Stimulated activated naive CD4-positive, alpha-beta T cell (primary cell): Measurements from ENCODE around the gene P2RX5.

Source experiments
- DNase-seq, 6 experiments: peaks; one replicate each; lab custom pipeline; 2025; lab: John Stamatoyannopoulos, UW

Gene P2RX5

DNA sequence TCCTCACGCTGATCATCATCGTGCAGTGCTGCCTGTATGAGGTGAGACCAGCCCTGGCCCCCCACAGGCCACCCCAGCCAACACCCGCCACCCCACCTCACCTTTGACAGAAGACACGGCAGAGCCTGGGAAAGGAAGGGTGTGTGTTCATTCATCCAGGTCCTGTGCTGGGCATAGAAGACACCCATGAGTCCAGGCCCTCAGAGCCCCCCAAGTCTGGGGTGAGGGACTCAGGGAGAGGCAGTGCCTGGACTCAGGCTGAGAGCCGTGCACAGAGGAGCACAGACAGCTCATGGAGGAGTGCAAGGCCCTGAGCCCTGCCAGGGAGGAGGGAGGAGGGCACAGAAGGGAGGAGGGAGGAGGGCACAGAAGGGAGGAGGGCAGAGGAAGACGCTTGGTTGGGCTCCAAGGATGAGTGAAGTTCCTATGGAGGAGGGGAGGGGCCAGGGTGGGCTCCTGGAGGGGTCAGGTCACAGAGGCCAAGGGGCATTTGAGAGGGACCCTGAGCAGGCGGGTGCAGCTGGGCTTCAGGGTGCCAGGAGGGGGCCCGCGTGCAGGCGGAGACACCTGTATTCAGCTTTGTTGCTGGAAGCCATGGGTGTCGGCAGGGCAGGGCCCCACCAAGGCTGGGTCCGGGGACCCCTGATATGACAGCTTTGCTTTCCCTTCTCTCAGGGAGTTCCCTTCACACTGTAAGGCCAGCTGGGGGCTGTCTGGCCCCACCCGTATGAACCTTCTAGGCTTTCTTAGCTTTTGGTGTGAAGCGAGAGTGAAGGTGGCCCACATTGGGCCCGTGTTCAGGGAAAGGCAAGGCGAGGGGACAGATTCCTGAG, 39.0 kb downstream of the P2RX5 start:
- DNase-seq, result no peak

DNA sequence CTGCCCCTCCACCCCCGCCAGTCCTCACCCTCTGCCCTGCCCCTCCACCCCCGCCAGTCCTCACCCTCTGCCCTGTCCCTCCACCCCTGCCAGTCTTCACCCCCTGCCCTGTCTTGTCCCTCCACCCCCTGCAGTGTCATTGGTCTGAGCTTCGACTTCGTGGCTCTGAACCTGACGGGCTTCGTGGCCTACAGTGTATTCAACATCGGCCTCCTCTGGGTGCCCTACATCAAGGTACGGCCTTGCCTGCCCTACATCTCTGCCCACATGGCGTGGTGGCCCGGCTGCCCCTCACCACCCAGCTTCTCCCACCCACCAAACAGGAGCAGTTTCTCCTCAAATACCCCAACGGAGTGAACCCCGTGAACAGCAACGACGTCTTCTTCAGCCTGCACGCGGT, 39.6 kb downstream of the P2RX5 start:
- DNase-seq, result no peak

DNA sequence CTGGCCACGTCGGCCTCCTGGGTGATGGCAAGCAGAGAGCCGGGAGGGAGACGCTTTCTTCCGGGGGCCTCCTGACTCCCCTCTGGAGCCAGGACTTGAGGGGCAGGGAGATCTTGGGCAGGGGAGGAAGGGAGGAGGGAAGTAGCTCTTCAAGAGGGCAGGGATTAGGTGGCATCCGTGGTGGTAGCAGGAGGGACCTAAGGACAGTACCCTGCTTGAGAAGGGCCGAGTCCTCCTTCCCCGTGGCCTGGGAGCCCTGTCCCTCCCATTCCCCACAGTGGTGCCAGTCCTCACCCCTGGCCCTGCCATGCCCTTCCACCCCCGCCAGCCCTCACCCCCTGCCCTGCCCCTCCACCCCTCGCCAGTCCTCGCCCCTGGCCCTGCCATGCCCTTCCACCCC, 40.2 kb downstream of the P2RX5 start:
- no peak for DNase-seq

DNA sequence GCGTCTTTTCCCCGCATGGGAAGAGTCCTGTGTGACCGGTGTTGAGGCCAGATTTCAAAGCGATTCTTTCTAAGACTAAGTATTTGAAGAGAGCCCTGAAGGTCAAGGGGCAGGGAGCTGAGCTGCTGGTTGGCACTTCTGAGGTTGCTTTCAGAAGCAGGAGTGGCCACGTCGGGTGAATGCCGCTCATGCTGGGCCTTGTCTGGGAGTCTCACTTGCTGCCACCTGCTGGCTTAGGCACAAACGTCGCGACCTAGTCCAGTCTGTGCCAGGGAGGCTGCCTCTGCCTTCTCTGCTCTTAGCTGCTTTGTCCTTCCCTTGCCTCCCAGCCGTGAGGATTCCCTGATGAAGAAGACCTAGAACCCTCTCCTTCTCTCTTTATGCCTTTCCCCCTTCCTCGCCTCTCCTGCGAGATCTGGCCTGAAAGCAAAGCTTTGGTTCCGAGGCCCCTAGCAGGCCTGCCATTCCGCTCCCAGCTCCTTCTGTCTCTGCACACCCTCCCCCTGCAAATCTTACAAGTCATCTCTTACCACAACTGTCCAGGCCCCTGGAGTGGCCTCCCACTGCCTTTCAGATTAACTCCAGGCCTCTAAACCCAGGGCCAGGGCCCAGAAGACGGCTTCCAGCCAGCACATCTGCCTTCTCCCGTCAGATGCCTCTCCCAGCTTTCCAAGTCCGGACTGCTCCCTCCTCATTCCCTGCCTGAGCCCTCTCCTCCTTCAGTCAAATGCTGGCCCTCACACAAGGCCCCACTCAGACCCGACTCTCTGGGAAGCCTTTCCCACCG, 48.0 kb downstream of the P2RX5 start:
- peak in 4 of 6 experiments; percentile 7 to 23 (median 16) for DNase-seq

DNA sequence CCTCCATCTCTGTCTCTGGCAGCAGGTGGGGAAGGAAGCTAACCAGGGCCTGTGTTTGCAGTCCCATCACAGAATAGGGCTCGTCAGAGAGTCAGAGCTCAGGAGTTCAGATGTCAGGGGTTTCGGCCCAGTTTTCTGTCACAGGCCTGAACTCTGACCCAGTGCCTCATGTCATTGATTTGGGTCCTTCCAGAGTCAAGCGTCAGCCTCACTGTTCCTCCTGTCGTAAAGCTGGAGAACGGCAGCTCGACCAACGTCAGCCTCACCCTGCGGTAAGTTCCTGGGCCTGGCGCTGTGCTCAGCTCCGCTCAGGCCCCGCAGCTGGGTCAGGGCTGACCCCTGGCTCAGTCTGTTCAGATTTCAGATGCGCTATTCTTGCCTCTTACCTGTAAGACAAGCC, 48.7 kb downstream of the P2RX5 start:
- no peak for DNase-seq

DNA sequence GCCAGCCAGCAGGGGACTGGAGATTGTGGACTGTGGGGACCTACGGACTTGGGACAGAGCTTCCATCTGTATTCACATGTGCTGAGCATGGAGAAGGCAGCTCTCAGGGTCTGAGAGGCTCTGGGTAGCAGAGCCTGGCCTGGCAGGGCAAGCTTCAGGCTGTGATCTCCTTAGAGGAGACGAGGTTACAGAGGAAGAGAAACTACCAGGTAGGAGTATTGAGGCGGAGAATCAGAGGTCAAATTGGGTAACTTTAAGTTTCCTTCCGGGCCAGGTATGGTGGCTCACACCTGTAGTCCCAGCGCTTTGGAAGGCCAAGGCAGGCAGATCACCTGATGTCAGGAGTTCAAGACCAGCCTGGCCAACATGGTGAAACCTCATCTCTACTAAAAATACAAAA, 50.6 kb downstream of the P2RX5 start:
- DNase-seq, result no peak

DNA sequence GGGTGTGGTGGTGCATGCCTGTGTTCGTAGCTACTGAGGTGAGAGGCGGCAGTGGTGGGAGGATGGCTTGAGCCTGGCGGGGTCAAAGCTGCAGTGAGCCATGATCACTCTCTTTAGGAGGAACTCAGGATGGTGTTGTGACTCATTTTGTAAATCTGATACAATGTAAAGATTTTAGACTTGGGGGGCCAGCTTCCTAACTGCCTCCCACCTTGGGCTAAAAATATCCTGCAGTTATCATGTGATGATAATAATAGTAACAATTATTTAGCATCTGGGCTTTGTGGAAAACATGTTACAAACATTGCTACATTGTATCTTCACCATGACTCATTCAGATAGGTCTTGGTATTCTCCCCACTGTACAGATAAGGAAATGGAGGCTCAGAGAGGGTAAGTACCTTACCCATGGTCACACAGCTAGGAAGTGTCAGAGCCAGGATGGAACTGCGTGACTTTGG, 52.0 kb downstream of the P2RX5 start:
- DNase-seq, result no peak

DNA sequence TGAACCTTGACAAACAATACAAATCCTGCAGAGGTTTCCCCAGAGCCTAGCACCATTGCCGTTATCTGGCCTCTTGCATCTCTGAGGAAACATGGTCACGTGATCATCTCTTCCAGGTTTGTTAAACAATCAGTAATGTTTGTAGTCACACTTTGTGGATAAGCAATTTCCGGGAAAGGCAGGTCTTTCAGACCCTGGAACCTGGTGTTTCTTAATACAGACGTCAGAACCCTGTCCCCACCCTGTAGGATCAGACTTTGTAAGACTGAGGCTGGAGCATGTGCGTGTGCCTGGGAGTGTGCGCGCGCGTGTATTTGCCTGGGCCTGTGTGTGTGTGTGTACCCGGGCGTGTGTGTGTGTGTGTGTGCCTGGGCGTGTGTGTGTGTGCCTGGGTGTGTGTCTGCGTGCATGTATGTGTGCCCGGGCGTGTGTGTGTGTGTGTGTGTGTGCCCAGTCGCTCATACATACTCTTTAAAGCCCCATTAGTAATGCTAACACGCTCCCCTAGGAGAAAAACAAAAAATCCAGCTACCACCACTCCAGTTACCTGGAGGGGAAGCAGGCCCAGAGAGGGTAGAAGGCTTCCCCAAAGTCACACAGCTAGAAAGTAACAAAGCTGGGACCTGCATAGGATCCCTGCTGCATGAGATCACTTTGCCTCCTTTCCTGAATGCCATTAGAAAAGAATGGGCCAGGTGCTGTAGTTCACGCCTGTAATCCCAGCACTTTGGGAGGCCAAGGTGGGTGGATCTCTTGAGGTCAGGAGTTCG, 54.1 kb downstream of the P2RX5 start:
- no peak for DNase-seq

DNA sequence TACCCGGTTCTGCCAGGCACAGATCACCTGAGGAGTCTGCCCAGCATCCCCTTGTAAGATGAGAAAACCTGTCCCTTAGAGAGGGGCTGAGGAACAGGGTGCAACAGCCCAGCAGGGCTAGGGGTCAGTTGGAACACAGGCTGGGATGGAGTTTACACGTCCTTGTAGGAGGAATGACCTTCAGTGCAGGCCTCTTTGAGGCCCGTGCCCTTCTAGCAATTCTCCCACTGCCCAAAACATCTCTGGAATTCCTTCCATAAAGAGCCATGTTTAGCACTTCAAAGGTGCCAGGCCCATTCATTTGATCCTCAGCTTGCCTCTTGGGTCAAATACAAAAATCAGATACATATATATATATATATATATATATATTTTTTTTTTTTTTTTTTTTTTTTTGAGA, 54.9 kb downstream of the P2RX5 start:
- no peak for DNase-seq

DNA sequence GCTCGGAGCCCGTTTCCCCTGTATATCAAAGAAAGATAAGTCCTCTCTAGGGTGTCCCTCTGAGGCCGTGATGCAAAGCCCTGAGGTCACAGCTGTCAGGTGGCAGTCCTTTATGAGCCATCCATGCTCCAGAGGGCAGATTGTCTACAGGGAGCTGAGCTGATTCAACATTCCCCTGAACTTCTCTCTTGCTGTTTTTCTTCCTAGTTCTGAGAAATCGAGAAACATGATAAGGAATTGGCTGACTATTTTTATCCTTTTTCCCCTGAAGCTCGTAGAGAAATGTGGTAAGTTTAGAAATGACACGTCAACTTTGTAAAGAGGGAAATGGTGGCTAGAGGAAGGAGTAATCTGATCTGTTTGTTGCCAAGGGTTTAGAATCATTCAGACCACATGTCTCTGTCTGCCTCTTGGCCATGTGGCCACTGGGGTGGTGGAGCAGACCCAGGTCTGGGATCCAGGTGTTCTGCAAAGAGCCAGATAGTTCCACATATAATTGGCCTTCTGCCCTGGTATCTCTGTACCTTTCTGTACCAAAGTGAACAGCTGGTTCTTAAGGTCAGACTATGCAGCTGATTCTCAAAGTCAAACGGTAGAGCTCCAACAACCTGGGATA, 55.9 kb downstream of the P2RX5 start:
- DNase-seq, result no peak

DNA sequence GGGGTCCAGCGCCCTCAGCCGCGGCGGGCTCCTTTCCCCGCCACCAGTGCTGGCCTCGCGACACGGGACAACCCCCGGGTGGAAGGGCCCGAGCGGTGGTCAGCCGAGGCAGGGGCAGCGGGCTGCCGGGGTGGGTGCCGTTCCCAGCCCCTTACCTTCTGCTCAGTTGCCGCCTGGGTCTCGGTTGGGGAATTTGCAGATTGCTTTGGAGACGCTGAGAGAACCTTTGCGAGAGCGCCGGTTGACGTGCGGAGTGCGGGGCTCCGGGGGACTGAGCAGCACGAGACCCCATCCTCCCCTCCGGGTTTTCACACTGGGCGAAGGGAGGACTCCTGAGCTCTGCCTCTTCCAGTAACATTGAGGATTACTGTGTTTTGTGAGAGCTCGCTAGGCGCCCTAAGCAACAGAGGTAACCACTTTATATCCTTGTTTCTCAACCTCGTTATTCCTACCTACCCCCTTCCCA, 59.0 kb downstream of the P2RX5 start:
- DNase-seq, result no peak

DNA sequence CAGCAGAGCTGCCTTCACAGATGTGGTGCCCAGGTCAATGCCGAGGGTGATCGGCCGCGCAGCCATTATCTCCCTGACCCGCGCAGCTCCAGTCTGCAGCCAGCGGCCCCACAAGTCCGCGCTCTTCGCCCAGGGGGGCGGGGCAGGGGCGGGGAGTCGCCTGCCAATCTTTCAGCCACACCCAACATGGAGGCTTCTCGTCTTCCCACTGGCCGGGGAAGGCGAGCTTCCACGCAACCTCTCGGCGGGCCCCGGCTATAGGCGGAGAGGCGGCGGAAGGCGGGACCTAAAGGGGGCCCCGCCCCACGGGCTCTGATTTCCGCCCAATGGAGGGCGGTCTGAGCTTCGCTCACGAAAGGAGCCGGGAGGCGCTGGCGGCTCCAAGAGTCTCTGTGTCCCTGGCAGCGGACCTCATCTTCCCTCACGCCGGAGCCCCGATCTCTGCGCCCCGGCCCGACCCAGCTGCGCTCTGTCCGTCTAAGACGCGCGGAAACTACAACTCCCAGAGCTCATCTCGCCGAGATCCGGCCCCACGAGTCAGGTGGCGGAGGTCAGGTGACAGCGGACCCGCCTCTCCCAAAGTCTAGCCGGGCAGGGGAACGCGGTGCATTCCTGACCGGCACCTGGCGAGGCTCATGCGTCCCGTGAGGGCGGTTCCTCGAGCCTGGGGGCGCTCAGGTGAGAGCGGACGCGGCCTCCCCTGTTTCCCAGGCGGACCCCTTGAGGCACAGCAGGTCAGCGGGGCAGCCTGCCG, 59.6 kb downstream of the P2RX5 start, which contains the start of the genes CTNS and SHPK:
TSS of gene CTNS (plus strand) at position 607 of the 754 bp plus-strand sequence. CDS start 3,447 bp downstream, outside the sequence.
TSS of gene SHPK (minus strand) at position 97 of the 754 bp plus-strand sequence. CDS start at position 66, 31 bp downstream.
- DNase-seq, result peak; percentile 87 to 96 (median 94)

DNA sequence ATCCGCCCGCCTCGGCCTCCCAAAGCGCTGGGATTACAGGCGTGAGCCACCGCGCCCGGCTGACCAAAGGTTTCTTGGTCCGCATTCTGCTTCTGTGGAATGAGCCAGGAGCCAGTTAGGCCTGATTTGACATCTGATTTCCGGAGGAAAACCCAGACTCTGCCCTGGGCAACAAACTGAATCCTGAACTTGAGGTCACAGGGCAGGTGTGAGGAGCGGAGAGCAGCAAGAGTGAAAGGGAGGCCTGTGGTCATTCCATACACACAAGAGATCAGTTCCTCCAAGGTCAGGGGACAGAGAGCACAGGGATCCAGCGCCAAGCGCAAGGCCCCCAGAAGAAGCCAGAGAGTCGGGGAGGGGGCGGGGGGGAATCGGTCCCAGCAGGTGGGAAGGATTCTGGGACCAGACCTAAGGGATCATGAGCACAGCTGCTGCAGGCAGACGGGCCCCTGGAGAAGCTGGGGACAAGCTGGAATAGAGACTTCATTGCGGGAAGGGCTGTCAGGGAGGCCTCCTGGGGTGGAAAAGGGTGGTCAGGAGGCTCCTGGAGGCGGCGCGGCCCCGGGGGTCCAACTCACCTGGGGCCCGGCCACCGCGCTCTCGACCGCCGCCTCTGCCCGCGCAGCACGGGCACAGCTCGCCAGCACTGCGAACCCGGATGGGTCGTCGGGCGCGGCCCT, 60.3 kb downstream of the P2RX5 start:
- DNase-seq, result no peak

DNA sequence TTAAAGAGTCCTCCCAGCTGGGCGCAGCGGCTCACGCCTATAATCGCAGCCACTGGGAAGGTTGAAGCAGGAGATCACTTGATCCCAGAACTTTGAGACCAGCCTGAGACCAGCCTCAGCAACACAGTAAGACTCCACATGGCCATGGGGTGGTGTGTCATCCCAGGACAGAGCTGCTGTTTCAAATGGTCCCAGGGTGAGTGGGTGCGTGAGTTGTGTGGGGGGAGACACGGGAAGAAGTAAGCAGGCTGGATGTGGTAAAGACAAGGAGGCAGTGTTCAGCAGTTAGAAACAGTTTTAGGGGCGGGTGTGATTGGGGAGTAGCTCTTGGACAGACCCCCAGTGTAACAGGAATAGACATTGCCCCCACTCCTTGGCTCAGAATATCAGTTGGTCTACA, 63.7 kb downstream of the P2RX5 start:
- no peak for DNase-seq

DNA sequence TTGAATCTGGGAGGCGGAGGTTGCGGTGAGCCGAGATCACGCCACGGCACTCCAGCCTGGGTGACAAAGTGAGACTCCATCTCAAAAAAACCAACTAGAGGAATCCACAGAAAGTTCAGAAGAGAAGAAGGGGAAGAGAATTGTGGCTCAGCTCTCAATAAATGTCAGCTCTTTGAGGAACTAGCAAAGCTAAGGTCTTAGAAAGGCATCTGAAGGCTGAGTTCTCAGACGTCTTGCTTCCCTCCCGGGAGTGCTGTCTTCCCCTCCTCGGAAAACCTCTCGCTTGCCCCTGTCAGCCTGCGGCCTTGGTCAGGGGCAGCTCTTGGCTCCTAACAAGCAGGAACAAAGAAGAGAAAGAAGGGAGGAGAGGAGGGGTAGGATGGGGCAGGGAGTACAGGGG, 65.2 kb downstream of the P2RX5 start:
- no peak for DNase-seq

DNA sequence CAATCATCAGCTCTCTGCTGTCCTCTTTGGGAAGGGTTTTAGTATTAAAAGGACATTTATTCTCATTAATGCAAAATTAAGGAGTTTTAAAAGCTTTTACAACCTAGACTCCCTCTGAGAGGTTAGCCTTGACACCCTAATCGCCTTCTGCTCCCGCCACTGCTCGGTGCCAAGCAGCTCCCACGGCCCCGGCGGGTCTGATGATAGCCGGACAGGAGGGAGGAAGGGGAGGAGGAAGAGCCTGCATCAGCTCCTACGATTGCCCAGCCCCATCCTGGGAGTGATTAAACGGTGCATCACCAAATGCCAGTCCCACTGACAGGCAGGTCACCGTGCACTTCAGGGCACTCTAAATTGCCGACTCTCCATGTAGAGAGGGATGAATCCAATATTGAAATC, 68.2 kb downstream of the P2RX5 start:
- no peak for DNase-seq

DNA sequence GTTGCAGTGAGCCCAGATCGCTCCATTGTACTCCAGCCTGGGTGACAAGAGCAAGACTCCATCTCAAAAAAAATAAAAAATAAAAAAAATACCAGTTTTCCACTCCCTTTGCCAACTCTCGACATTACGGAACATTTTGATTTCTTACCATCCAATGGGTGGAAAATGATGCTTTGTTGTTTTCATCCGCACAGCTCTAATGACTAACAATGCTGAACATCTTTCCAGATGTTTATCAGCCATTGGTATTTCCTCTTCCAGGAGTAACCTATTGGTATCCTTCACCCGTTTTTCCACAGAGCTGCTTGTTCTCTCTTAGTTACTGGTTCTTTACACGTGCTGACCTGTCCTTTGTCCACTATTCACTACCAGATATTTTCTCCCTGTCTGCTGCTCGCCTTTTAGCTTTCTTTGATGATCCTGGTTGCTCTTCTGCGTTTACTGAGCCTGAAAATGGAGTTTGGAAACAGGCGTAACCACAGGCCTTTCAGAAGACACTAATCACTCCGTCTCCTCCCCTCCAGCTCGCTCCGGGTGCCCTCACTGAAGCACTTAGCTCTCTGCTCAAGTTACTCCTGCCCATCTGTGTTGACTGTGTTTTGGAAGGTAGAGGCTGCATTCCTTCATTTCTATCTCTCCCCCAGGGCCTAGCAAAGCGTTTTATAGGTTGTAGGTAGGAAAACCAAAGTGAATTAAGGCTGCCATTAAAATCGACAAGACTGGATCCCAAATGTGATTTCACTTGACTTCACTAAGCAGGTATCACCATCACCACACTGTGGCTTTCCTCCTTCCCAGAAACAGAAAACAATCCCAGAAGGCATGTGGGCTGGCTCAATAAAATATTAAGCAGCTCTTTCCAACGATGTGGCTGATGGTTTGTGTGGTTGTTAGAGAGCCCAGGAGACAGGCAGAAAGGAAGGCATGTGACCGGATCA, 68.9 kb downstream of the P2RX5 start:
- no peak for DNase-seq
